ENCODE measurements around the gene SSBP2. TPM values are rescaled to one million over a fixed set of nuclear protein-coding genes. Genes with fewer than 3 reads are reported as not detected.

Gene SSBP2
- total RNA-seq, 1 donor from 2014 or later = 12.7 TPM

DNA sequence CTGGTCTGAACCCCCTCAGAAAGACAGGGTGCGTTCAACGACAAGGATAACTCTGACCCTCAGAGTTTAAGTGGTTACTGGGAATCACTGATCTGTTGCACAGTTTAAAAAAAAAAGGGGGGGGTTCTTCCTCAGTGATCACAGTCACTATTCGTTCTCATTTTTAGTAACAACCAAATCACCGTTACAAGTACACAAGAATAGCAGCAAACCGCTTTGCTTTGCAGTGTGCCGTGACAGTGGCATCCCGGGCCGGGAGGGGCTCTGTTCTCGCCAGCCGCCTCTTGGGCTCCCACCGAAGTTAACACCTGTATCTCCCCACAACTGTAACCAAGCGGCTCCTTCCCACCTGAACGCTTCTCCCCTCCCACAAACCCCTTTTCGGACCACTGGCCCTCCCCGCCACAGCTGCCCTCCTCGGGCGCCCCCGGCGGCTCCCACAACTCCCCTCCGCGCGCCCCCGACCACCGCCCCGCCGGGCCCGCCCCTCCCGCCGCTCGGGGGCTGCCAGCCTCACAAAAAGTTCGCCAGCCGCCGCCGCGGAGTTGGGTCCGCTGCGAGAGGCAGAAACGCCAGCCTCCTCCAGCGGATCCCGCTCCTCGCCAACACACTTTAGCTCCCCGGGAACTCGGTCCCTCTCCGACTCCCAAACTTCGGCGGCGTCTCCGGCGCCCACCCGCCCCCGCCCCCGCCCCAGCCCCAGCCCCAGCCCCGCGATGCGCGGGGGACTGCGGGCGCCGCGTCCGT lies 1.2 kb downstream of the SSBP2 start:
- intact Hi-C loops (cut with micrococcal nuclease) = loop anchor here (1.0 to 10.0 kb wide), 6 partner anchors 222 to 1327 kb away; partner anchors contain the start of genes TMEM167A and XRCC4
- Mint-ChIP-seq H3K27me3 (ENCODE audit: insufficient read depth) (peaks cover 7% of the 10 kb centered on the region), H3K36me3 (ENCODE audit: low read depth) (peaks cover 3% of the 10 kb centered on the region), H3K4me3 (peak overlapping the region; percentile 91), H3K9me3 (no peaks in the 10 kb centered on the region), H3K4me1 (ENCODE audit: low read depth) (peaks cover 31% of the 10 kb centered on the region), H3K27ac (peak overlapping the region; percentile 88)
- peak; percentile 37 for DNase-seq (ENCODE audit: low spot score)

DNA sequence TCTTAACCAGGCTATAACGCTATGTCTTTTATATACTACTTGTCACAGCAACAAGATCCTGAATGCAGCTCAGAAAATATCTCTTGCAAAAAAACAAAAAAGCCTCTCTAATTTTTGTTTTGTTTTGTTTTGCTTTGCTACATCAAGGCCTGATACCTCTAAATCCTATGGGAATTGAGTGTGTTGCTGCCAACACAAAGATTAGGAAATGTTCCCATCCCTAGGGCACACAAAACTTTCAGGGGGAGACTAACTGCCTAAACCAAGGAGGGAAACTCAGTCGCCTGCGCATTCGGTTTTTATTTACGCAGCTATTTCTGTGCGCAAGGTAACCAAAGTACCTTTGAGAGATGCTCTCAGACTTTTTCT lies 1.7 kb downstream of the SSBP2 start:
- DNase-seq (ENCODE audit: low spot score) = no peak
- no peaks in the 10 kb centered on the region for H3K9me3 Mint-ChIP-seq
- peaks cover 3% of the 10 kb centered on the region for H3K36me3 Mint-ChIP-seq (ENCODE audit: low read depth)
- H3K4me1 Mint-ChIP-seq (ENCODE audit: low read depth) = peaks cover 31% of the 10 kb centered on the region
- peak overlapping the region; percentile 88 for H3K27ac Mint-ChIP-seq
- peaks cover 7% of the 10 kb centered on the region for H3K27me3 Mint-ChIP-seq (ENCODE audit: insufficient read depth)
- peak overlapping the region; percentile 91 for H3K4me3 Mint-ChIP-seq
- intact Hi-C loops (cut with micrococcal nuclease) = loop anchor here (1.0 to 10.0 kb wide), 3 partner anchors 222 to 416 kb away; no protein-coding TSS in a partner anchor

- Mint-ChIP-seq H3K36me3 (ENCODE audit: low read depth) (peaks cover 3% of the 10 kb centered on the region), H3K27ac (no peak overlapping the region), H3K27me3 (ENCODE audit: insufficient read depth) (peaks cover 7% of the 10 kb centered on the region), H3K4me3 (peak overlapping the region; percentile 91), H3K4me1 (ENCODE audit: low read depth) (peaks cover 31% of the 10 kb centered on the region), H3K9me3 (no peaks in the 10 kb centered on the region)
- DNase-seq (ENCODE audit: low spot score) = no peak
- intact Hi-C loops (cut with micrococcal nuclease) = loop anchor here (5.0 to 10.0 kb wide), 2 partner anchors 221 to 416 kb away; no protein-coding TSS in a partner anchor
Measured at GRCh38 chr5:81748556-81748955, 2.3 kb downstream of the SSBP2 start.

GRCh38 chr5:81747030-81747429 lies 3.9 kb downstream of the SSBP2 start:
- Mint-ChIP-seq H3K36me3 (ENCODE audit: low read depth) (no peaks in the 10 kb centered on the region), H3K9me3 (no peaks in the 10 kb centered on the region), H3K27me3 (ENCODE audit: insufficient read depth) (peaks cover 3% of the 10 kb centered on the region), H3K27ac (no peak overlapping the region), H3K4me1 (ENCODE audit: low read depth) (peaks cover 24% of the 10 kb centered on the region), H3K4me3 (no peak overlapping the region)
- DNase-seq (ENCODE audit: low spot score) = no peak
- intact Hi-C loops (cut with micrococcal nuclease) = loop anchor here (5.0 to 10.0 kb wide), 2 partner anchors 220 to 418 kb away; no protein-coding TSS in a partner anchor

- DNase-seq (ENCODE audit: low spot score) = no peak
- Mint-ChIP-seq H3K36me3 (ENCODE audit: low read depth) (no peaks in the 10 kb centered on the region), H3K4me3 (no peak overlapping the region), H3K4me1 (ENCODE audit: low read depth) (peaks cover 6% of the 10 kb centered on the region), H3K27me3 (ENCODE audit: insufficient read depth) (no peaks in the 10 kb centered on the region), H3K27ac (no peak overlapping the region), H3K9me3 (no peaks in the 10 kb centered on the region)
- intact Hi-C loops (cut with micrococcal nuclease) = loop anchor here (10.0 kb wide), 1 partner anchor 424 kb away; no protein-coding TSS in a partner anchor
Measured at GRCh38 chr5:81740758-81741157, 10.1 kb downstream of the SSBP2 start.

- no peak overlapping the region for H3K27ac Mint-ChIP-seq
- intact Hi-C loops (cut with micrococcal nuclease) = no loop called here
- H3K4me3 Mint-ChIP-seq = no peak overlapping the region
- peaks cover 6% of the 10 kb centered on the region for H3K4me1 Mint-ChIP-seq (ENCODE audit: low read depth)
- no peaks in the 10 kb centered on the region for H3K36me3 Mint-ChIP-seq (ENCODE audit: low read depth)
- no peak for DNase-seq (ENCODE audit: low spot score)
- H3K27me3 Mint-ChIP-seq (ENCODE audit: insufficient read depth) = no peaks in the 10 kb centered on the region
- no peaks in the 10 kb centered on the region for H3K9me3 Mint-ChIP-seq
Measured at GRCh38 chr5:81739291-81739690, 11.6 kb downstream of the SSBP2 start.

DNA sequence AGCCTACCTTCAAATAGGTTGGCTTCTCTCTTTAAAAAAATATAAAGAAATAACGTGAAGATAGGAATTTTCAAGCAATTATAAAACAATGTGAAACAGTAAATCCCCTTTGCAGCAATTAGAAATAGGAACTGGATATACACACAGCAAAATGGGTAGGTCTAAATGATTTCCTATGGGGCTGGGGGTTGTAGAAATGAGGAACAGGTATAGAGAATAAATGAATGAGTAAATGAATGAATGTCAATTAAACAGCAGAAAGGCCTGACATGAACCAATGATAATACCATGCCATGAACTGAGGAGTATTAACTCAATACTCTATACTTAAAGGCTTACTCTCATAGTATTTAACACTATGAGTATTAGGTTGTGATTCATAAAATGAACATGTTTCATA lies 21.6 kb downstream of the SSBP2 start:
- intact Hi-C loops (cut with micrococcal nuclease) = no loop called here
- DNase-seq (ENCODE audit: low spot score) = no peak
- H3K27ac Mint-ChIP-seq = no peak overlapping the region
- no peaks in the 10 kb centered on the region for H3K9me3 Mint-ChIP-seq
- no peak overlapping the region for H3K4me3 Mint-ChIP-seq
- peaks cover 8% of the 10 kb centered on the region for H3K4me1 Mint-ChIP-seq (ENCODE audit: low read depth)
- H3K27me3 Mint-ChIP-seq (ENCODE audit: insufficient read depth) = no peaks in the 10 kb centered on the region
- no peaks in the 10 kb centered on the region for H3K36me3 Mint-ChIP-seq (ENCODE audit: low read depth)

- peaks cover 5% of the 10 kb centered on the region for H3K4me1 Mint-ChIP-seq (ENCODE audit: low read depth)
- no peak for DNase-seq (ENCODE audit: low spot score)
- no peak overlapping the region for H3K4me3 Mint-ChIP-seq
- H3K36me3 Mint-ChIP-seq (ENCODE audit: low read depth) = no peaks in the 10 kb centered on the region
- H3K9me3 Mint-ChIP-seq = no peaks in the 10 kb centered on the region
- H3K27me3 Mint-ChIP-seq (ENCODE audit: insufficient read depth) = no peaks in the 10 kb centered on the region
- intact Hi-C loops (cut with micrococcal nuclease) = no loop called here
- H3K27ac Mint-ChIP-seq = no peak overlapping the region
Measured at GRCh38 chr5:81728301-81728700, 22.6 kb downstream of the SSBP2 start.

- DNase-seq (ENCODE audit: low spot score) = no peak
- Mint-ChIP-seq H3K4me1 (ENCODE audit: low read depth) (peaks cover 19% of the 10 kb centered on the region), H3K9me3 (no peaks in the 10 kb centered on the region), H3K27me3 (ENCODE audit: insufficient read depth) (no peaks in the 10 kb centered on the region), H3K36me3 (ENCODE audit: low read depth) (no peaks in the 10 kb centered on the region), H3K4me3 (no peak overlapping the region), H3K27ac (no peak overlapping the region)
- intact Hi-C loops (cut with micrococcal nuclease) = no loop called here
Measured at GRCh38 chr5:81726297-81726696, 24.6 kb downstream of the SSBP2 start.

- no peak overlapping the region for H3K4me3 Mint-ChIP-seq
- no peaks in the 10 kb centered on the region for H3K27me3 Mint-ChIP-seq (ENCODE audit: insufficient read depth)
- no peaks in the 10 kb centered on the region for H3K36me3 Mint-ChIP-seq (ENCODE audit: low read depth)
- DNase-seq (ENCODE audit: low spot score) = no peak
- H3K27ac Mint-ChIP-seq = no peak overlapping the region
- no peaks in the 10 kb centered on the region for H3K9me3 Mint-ChIP-seq
- intact Hi-C loops (cut with micrococcal nuclease) = no loop called here
- H3K4me1 Mint-ChIP-seq (ENCODE audit: low read depth) = peaks cover 31% of the 10 kb centered on the region
Measured at GRCh38 chr5:81724571-81724970, 26.3 kb downstream of the SSBP2 start.

- DNase-seq (ENCODE audit: low spot score) = no peak
- Mint-ChIP-seq H3K27ac (no peak overlapping the region), H3K36me3 (ENCODE audit: low read depth) (no peaks in the 10 kb centered on the region), H3K27me3 (ENCODE audit: insufficient read depth) (no peaks in the 10 kb centered on the region), H3K4me3 (no peak overlapping the region), H3K9me3 (no peaks in the 10 kb centered on the region), H3K4me1 (ENCODE audit: low read depth) (peaks cover 31% of the 10 kb centered on the region)
- intact Hi-C loops (cut with micrococcal nuclease) = no loop called here
Measured at GRCh38 chr5:81724108-81724507, 26.8 kb downstream of the SSBP2 start.

- Mint-ChIP-seq H3K9me3 (no peaks in the 10 kb centered on the region), H3K4me3 (peak overlapping the region; percentile 10), H3K36me3 (ENCODE audit: low read depth) (no peaks in the 10 kb centered on the region), H3K27me3 (ENCODE audit: insufficient read depth) (no peaks in the 10 kb centered on the region), H3K4me1 (ENCODE audit: low read depth) (peaks cover 31% of the 10 kb centered on the region), H3K27ac (peak overlapping the region; percentile 57)
- DNase-seq (ENCODE audit: low spot score) = no peak
- intact Hi-C loops (cut with micrococcal nuclease) = no loop called here
Measured at GRCh38 chr5:81721049-81721448, 29.8 kb downstream of the SSBP2 start.

- peaks cover 26% of the 10 kb centered on the region for H3K4me1 Mint-ChIP-seq (ENCODE audit: low read depth)
- no peaks in the 10 kb centered on the region for H3K27me3 Mint-ChIP-seq (ENCODE audit: insufficient read depth)
- no peak overlapping the region for H3K4me3 Mint-ChIP-seq
- intact Hi-C loops (cut with micrococcal nuclease) = no loop called here
- peaks cover 1% of the 10 kb centered on the region for H3K9me3 Mint-ChIP-seq
- H3K27ac Mint-ChIP-seq = no peak overlapping the region
- peaks cover 1% of the 10 kb centered on the region for H3K36me3 Mint-ChIP-seq (ENCODE audit: low read depth)
- no peak for DNase-seq (ENCODE audit: low spot score)
Measured at GRCh38 chr5:81719743-81720345, 31.1 kb downstream of the SSBP2 start.

Data from activated T-helper 1 cell treated with anti-CD3 and anti-CD28 coated beads, Interleukin-12 subunit alpha, Interleukin-12 subunit beta, Interleukin-2, Interleukin-4 antibody, amounts not matched to agents 30 ng/mL and 10 ng/mL and 1 ng/mL, durations not matched to agents 14 hours and 24 hours and 36 hours (primary cell).